Measurements from ENCODE around the gene JUP.

GRCh38 chr17:41735744-41736143 is 50.8 kb downstream of the JUP start:
- TF ChIP-seq, protein P1, sequence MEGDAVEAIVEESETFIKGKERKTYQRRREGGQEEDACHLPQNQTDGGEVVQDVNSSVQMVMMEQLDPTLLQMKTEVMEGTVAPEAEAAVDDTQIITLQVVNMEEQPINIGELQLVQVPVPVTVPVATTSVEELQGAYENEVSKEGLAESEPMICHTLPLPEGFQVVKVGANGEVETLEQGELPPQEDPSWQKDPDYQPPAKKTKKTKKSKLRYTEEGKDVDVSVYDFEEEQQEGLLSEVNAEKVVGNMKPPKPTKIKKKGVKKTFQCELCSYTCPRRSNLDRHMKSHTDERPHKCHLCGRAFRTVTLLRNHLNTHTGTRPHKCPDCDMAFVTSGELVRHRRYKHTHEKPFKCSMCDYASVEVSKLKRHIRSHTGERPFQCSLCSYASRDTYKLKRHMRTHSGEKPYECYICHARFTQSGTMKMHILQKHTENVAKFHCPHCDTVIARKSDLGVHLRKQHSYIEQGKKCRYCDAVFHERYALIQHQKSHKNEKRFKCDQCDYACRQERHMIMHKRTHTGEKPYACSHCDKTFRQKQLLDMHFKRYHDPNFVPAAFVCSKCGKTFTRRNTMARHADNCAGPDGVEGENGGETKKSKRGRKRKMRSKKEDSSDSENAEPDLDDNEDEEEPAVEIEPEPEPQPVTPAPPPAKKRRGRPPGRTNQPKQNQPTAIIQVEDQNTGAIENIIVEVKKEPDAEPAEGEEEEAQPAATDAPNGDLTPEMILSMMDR (conservative IDR thresholded peaks at IDR 0.05; ENCODE audit: low read length), result no peak
- TF ChIP-seq EZH2phosphoT487 (IDR thresholded peaks at IDR 0.05; ENCODE audit: borderline replicate concordance, low read depth, low read length), result no peak

Measured in OCI-LY7 (cell line).